GM12891 (cell line): Measurements from ENCODE around the gene SLCO2A1.

Source experiments
- DNase-seq: peaks from one replicate; pipeline ENCODE4 v3.0.0; 2011; ENCODE audit warnings: low spot score; ENCODE audit not compliant: insufficient read length
- FAIRE-seq: peaks from 2 replicates; lab custom pipeline; 2011; peaks lifted over from hg19 to GRCh38; lab: Jason Lieb, UNC
- PAX5 ChIP-seq: IDR thresholded peaks from 2 replicates; pipeline ENCODE4 v1.6.1; 2011; ENCODE audit warnings: low read length, moderate library complexity, mild to moderate bottlenecking; ENCODE audit not compliant: insufficient read depth, severe bottlenecking
- POLR2A ChIP-seq: IDR thresholded peaks from 2 replicates; pipeline ENCODE4 v1.6.1; 2011; ENCODE audit warnings: low read depth, low read length, control low read depth
- POLR2AphosphoS5 ChIP-seq: IDR thresholded peaks from 2 replicates; pipeline ENCODE4 v1.6.1; 2011; ENCODE audit warnings: low read depth, low read length, control low read depth
- POU2F2 ChIP-seq: IDR thresholded peaks from 2 replicates; pipeline ENCODE4 v1.6.1; 2011; ENCODE audit warnings: low read depth, mild to moderate bottlenecking, control low read depth, low read length, moderate library complexity
- SPI1 ChIP-seq: IDR thresholded peaks from 2 replicates; pipeline ENCODE4 v1.6.1; 2011; ENCODE audit warnings: low read depth, low read length, control low read depth
- TAF1 ChIP-seq: IDR thresholded peaks from 2 replicates; pipeline ENCODE4 v1.6.1; 2011; ENCODE audit warnings: low read depth, low read length, control low read depth

Gene SLCO2A1

DNA sequence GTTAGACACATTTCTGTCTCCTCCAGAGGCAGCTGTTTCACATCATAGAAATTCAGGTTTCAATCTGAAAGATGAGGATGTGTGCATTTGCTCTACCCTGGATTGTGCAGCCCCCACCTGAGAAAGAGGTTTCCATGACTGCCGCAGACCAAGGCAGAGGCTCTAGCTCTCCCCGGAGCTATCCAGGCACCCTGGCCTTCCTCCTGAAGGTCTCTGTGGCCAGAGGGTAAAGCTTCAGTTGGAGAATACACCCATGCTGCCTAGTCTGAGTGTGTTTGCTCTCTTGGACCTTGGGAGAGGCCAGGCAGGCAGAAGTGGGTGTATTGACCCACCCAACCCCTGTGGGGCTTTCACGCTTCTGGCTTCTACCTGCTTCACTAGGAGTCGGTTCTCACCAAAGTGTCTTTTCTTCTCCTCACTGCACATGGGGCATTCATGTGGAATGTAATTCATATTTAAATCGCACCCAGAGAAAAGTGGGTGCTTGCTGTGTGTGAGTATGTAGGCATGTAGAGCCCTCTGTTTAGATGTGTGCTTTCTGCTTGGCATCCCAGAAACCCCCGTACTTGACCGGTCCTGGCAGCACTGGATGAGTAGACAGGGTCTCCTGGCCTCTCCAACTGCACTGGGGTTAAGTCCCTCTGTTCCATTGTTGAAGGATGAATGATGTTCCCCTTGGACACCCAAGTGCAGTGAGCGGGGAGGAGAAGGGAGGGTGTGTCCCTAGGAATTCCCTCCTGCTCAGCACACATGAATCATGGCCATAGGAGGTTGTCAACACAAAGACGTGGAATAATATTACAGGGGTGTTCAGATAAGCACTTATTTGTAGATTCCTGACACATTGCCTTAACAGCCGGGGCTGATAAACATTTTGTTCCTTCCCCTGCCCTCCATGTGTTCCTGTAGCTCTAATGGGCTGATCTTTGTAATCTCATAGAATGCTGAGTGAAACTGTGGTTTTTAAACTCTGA, 113.8 kb downstream of the SLCO2A1 start:
- no peak for DNase-seq
- FAIRE-seq = no peak
- no peak for TF ChIP-seq TAF1
- no peak for TF ChIP-seq SPI1
- TF ChIP-seq PAX5 = no peak
- no peak for TF ChIP-seq POLR2AphosphoS5
- no peak for TF ChIP-seq POU2F2
- no peak for TF ChIP-seq POLR2A

DNA sequence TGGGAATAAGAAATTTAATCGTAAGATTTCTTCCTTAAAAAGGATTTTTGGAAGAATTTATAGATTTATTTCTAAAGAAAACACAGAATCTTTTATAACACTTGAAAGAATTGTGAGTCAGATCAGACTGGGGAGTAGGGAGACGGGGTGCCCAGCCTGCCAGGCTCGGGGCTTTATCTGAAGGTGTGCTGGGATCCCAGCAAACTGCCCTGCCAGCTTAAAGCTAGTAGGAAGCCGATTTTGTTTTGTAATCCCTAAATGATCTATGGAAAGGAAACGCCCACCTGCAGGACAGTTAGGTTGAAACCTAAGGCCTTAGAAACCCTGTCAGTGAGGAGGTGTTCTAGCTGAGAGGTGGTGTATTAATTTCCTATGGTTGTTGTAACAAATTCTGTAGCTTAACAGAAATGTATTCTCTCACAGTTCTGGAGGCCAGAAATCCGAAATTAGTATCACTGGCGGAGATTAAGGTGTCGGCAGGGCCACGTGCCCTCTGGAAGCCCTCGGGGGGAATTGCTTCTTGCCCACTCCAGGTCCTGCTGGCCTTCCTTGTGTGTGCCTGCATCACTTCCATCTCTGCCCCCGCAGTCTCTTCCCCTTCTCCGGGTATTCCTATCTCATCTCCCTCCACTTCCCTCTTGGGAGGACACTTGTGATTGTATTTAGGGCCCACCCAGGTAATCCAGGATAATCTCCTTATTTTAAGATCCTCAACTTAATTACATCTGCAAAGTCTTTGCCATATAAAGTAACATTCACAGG, 114.7 kb downstream of the SLCO2A1 start:
- no peak for FAIRE-seq
- TF ChIP-seq POLR2A (no peak), PAX5 (no peak), POLR2AphosphoS5 (no peak), SPI1 (no peak), POU2F2 (no peak), TAF1 (no peak)
- DNase-seq = no peak

DNA sequence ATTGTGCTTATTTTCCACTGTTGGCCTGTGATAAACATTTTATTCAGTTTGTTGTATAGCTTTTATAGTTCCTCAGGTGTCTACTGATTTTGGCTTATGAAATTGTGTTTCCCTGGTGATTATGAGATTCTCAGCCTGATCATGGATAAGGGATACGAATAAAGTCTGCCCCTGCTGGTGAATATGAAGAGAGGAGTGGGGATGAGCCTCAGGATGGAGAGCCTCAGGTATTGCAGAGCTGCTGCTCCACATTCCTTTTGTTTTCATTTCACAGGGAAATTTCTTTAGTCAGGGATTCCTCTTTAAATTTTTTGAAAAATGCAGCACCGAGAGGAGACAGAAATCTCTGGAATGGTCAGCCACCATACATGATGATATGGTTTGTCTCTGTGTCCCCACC, 119.3 kb downstream of the SLCO2A1 start:
- FAIRE-seq (no peak), DNase-seq (no peak)

DNA sequence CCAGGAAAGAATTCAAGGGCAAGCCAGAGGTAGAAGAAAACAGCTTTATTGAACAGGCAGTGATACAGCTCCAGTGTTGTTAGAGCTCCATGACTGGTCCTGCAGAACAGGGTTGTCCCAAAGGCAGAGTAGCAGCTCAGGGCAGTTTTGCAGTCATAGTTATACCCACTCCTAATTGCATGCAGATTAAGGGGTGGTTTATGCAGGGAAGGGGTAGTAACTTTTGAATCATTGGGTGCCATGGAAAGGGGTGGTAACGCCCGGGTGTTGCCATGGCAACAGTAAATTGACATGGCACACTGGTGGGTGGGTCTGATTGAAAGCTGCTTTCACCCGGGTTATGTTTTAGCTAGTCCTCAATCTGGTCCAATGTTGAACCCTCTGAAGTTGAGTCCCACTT, 124.3 kb downstream of the SLCO2A1 start:
- TF ChIP-seq PAX5 (no peak), POU2F2 (no peak), POLR2A (no peak), TAF1 (no peak)
- FAIRE-seq (no peak), DNase-seq (no peak)

More for the DNA sequence above, 119.3 kb downstream of the SLCO2A1 start:
- TF ChIP-seq TAF1 (no peak), SPI1 (no peak), POLR2AphosphoS5 (no peak), POU2F2 (no peak), POLR2A (no peak), PAX5 (no peak)

DNA sequence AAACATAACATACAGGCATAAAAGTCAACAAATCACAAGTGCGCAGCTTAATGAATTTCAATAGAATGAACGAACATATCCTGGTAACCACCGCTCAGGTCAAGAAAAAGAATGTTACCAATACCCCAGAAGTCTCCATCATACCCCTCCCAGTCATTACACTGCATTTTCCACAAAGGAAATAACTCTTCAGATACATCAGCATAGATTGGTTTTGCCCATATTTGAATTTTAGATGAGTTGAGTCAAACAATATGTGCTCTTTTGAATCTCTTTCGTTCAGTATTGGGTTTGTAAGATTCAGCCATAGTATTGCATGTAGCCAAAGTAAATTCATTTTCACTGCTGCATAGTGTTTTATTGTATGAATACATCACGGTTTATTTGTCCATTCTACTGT, 127.9 kb downstream of the SLCO2A1 start:
- TF ChIP-seq POU2F2 (no peak), SPI1 (no peak), PAX5 (no peak), POLR2A (no peak), POLR2AphosphoS5 (no peak), TAF1 (no peak)
- DNase-seq = no peak
- no peak for FAIRE-seq

DNA sequence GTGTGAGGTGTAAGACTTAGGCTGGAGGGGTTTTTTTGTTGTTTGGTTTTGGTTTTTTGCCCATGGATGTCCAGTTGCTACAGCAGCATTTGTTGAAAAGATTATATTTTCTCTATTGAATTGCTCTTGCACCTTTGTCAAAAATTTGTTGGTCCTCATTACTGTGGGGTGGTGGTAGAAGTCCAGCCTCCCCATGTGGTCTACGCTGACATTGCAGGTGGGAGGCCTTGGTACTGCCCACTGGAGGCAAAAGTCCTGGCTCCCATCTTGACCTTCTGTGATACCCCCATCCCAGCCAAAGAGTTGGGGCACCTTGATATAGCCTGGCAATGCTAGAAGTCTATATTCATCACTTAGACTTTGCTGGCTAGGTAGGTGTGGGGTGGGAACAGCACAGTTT, 128.6 kb downstream of the SLCO2A1 start:
- DNase-seq (no peak), FAIRE-seq (no peak)
- no peak for TF ChIP-seq SPI1
- no peak for TF ChIP-seq POU2F2
- TF ChIP-seq POLR2AphosphoS5 = no peak
- TF ChIP-seq PAX5 = no peak

DNA sequence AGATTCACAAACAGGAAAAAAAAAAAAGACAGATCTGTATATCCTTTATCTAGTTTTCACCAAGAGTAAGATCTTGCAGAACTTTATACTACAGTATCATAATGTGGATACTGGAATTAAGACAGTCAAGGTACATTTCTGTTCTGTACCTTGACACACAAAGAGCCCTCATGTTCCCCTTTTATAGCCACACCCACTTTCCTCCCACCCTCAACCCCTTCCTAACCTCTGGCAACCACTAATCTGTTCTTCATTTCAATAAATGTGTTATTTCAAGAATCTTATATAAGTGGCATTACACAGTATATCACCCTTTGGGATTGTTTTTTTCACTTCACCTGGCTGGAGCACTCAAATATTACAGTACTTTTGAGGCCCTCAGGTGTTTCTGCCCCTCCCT, 130.4 kb downstream of the SLCO2A1 start:
- FAIRE-seq (no peak), DNase-seq (no peak)
- TF ChIP-seq POU2F2 = no peak
- no peak for TF ChIP-seq POLR2AphosphoS5
- no peak for TF ChIP-seq PAX5
- no peak for TF ChIP-seq TAF1
- TF ChIP-seq SPI1 = no peak
- TF ChIP-seq POLR2A = no peak

DNA sequence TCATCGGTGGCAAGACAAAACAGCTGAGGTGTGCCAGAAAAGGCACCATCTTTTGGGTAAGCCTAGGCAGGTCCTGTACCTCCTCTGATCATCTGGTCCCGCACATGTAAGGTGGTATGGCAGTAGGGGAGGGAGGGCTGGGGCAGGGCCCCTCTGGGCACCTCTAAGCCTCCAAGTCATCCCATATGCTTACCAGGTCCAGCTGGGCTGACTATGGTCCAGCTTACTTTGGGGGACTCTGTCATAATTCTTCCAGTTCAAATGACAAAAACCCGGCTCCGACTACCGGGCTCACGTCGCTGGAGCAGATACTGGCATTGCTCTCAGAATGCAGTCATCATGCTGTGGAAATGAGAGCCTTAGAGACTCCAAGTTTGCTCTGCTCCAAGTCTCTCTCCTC, 132.2 kb downstream of the SLCO2A1 start:
- DNase-seq = no peak
- no peak for TF ChIP-seq POLR2A
- TF ChIP-seq SPI1 = no peak

DNA sequence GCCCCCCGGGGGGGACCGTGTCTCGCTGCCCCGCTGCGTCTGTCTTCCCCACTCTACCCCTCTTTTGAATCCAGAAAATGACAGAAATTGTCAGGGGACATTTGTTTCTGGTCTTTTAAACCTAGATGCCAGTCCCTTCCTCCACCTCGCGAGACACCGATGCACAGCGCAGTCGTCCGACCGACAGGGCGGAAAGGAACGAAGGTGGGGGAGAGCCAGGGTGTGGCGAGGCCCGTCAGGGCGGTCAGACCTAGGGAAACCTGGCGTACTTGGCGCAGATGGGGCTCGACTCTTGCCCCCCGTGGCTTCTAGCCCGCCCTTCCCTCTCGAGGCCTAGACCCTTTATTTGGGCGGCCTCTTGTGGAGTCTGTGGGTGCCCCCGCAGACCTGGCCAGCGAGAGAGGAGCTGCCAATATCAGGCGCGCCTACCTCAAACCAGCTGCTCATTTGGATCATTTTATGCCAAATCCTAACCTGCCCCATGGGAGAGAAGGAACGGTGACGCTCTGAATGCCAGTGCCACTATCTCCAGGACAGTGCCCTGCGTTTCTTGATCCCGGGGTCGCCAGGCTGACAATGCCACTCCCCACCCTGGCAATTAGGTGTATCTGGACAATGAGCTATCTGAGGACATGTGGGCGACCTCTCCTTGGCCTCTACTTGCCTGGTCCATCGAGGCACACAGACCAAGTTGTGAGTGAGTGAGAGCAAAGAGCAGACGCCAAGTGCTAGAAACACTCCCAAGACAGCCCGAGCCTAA, 133.5 kb downstream of the SLCO2A1 start:
- no peak for TF ChIP-seq POLR2A
- no peak for TF ChIP-seq SPI1
- no peak for TF ChIP-seq PAX5
- no peak for TF ChIP-seq POU2F2
- TF ChIP-seq POLR2AphosphoS5 = no peak
- no peak for TF ChIP-seq TAF1
- FAIRE-seq (no peak), DNase-seq (no peak)

More for the DNA sequence above, 132.2 kb downstream of the SLCO2A1 start:
- FAIRE-seq = no peak
